K562 (cell line): ENCODE measurements around the gene SLC25A10. TPM values are rescaled to one million over a fixed set of nuclear protein-coding genes. Genes with fewer than 3 reads are reported as not detected.
A peak's percentile ranks its signal among the peaks of the same experiment; 100 is the strongest.

Experiments used
- ATAC-seq: fragments of 200-7000 bp; cut with Tn5 transposase; 3 replicates; pipeline ENCODE4 v1.9.1; 2020; ENCODE audit warnings: moderate library complexity
- BruUV-seq: library from RNA; stranded (reverse); fragments of 400-500 nt; replicated peaks from 2 replicates; lab custom pipeline; 2021; lab: Mats Ljungman, UMichigan
- CTCF ChIA-PET: fragments of 300-600 bp; formaldehyde crosslinking; extraction: SDS; loops from one replicate; lab custom pipeline; 2021; ENCODE audit warnings: low intra/inter-chr PET ratio; lab: Yijun Ruan, JAX
- POLR2A ChIA-PET: fragments of 300-600, 350-650 bp; sonication (Branson Sonifier 250); formaldehyde crosslinking; extraction: SDS; loops from one replicate; lab custom pipeline; 2021; ENCODE audit warnings: antibody characterized with exemption, inconsistent platforms; lab: Yijun Ruan, JAX
- DNase-seq, 4 experiments: peaks; one replicate each; pipeline versions ENCODE4 v3.0.0 to v3.0.0-alpha.2; 2011 to 2018; ENCODE audit warnings: low spot score in 3 of 4, mixed read lengths in 3 of 4; ENCODE audit errors: extremely low read depth in 1 of 4
- FAIRE-seq: peaks from 2 replicates; lab custom pipeline; 2011; peaks lifted over from hg19 to GRCh38; lab: Jason Lieb, UNC
- H2AFZ ChIP-seq: 2 replicates; pipeline ENCODE4 v1.6.0; 2011; ENCODE audit warnings: low read depth, low read length, control low read depth, inconsistent platforms
- H3K27ac ChIP-seq: fragments of 200-600 bp; 3 replicates; pipeline ENCODE4 v1.8.0; 2011; ENCODE audit warnings: low read depth, mild to moderate bottlenecking, control low read depth, inconsistent platforms, low read length, moderate library complexity, mixed read lengths; ENCODE audit errors: extremely low read depth
- H3K27me3 ChIP-seq, 2 experiments: fragments of 300-600 bp in 1 of 2; 2 replicates in 1 of 2; 3 replicates in 1 of 2; pipeline versions ENCODE4 v1.6.0 to v1.8.0; 2011; ENCODE audit warnings: inconsistent platforms in 2 of 2, low read length in 2 of 2, mild to moderate bottlenecking in 1 of 2, mixed read lengths in 1 of 2, moderate library complexity in 1 of 2; ENCODE audit not compliant: control insufficient read depth in 2 of 2, insufficient read depth in 2 of 2
- H3K36me3 ChIP-seq: fragments of 300-600 bp; 3 replicates; pipeline ENCODE4 v1.8.0; 2011; ENCODE audit warnings: mild to moderate bottlenecking, low read length, inconsistent platforms; ENCODE audit not compliant: control insufficient read depth, insufficient read depth
- H3K4me1 ChIP-seq, 2 experiments: fragments of 200-600 bp in 1 of 2; replicated peaks in 1 of 2; 2 replicates in 1 of 2; 3 replicates in 1 of 2; pipeline versions ENCODE4 v1.5.1 to v1.8.0; 2011; ENCODE audit warnings: inconsistent platforms in 2 of 2, low read length in 2 of 2, mild to moderate bottlenecking in 1 of 2, mixed read lengths in 1 of 2, moderate library complexity in 1 of 2; ENCODE audit not compliant: control insufficient read depth in 2 of 2, insufficient read depth in 2 of 2
- H3K4me2 ChIP-seq: 2 replicates; pipeline ENCODE4 v1.6.1; 2011; ENCODE audit warnings: low read length, control low read depth, inconsistent platforms, mixed read lengths; ENCODE audit not compliant: insufficient read depth
- H3K4me3 ChIP-seq: fragments of 200-600 bp; sonication (generic), shearing (Covaris generic); 2 replicates; pipeline ENCODE4 v1.5.1; 2016; ENCODE audit warnings: control low read depth, inconsistent platforms
- H3K79me2 ChIP-seq: fragments of 200-600 bp; 3 replicates; pipeline ENCODE4 v1.8.0; 2011; ENCODE audit warnings: low read length, inconsistent platforms; ENCODE audit not compliant: control insufficient read depth, insufficient read depth
- H3K9ac ChIP-seq, 2 experiments: 2 replicates each; pipeline versions ENCODE4 v1.6.0 to v1.6.1; 2011; ENCODE audit warnings: low read depth in 2 of 2, low read length in 2 of 2, control low read depth in 1 of 2, inconsistent platforms in 1 of 2, mild to moderate bottlenecking in 1 of 2, mixed read lengths in 1 of 2; ENCODE audit not compliant: insufficient read depth in 1 of 2
- H3K9me1 ChIP-seq: one replicate; pipeline ENCODE4 v1.6.0; 2011; ENCODE audit warnings: inconsistent platforms, mild to moderate bottlenecking, low read length, moderate library complexity; ENCODE audit not compliant: control insufficient read depth, insufficient read depth
- H3K9me3 ChIP-seq: replicated peaks from 2 replicates; pipeline ENCODE4 v1.5.1; 2011; ENCODE audit warnings: low read depth, low read length, inconsistent platforms; ENCODE audit not compliant: control insufficient read depth, insufficient read depth
- H4K20me1 ChIP-seq: replicated peaks from 2 replicates; pipeline ENCODE4 v1.6.1; 2011; ENCODE audit warnings: low read length, inconsistent platforms, mixed read lengths; ENCODE audit not compliant: control insufficient read depth, insufficient read depth
- CHD1 ChIP-seq: fragments of 200-600 bp; sonication (generic); IDR thresholded peaks from one replicate; pipeline ENCODE4 v1.6.1; 2012; ENCODE audit warnings: mild to moderate bottlenecking, moderate library complexity, low read length, inconsistent platforms
- ELF2 ChIP-seq: fragments of 250-450 bp; sonication (Bioruptor Pico); IDR thresholded peaks from 2 replicates; pipeline ENCODE4 v1.5.0; 2021; ENCODE audit warnings: mild to moderate bottlenecking
- EP400 ChIP-seq: fragments of 450-650 bp; IDR thresholded peaks from 2 replicates; pipeline ENCODE4 v1.6.1; 2017; ENCODE audit warnings: antibody characterized with exemption, mild to moderate bottlenecking, moderate library complexity
- MAZ ChIP-seq, 2 experiments: fragments of 450-650 bp in 1 of 2; sonication (generic) in 1 of 2; formaldehyde crosslinking; IDR thresholded peaks in 1 of 2; conservative IDR thresholded peaks in 1 of 2; 2 replicates each; pipeline versions ENCODE4 v1.4.0 to v1.5.0; 2020; ENCODE audit warnings: mild to moderate bottlenecking in 1 of 2, missing genetic modification reagents in 1 of 2
- WGBS: fragments of 100-300 bp; shearing (Covaris generic); methylation state at CpG from one replicate; pipeline ENCODE4 v1.1.6; 2016; ENCODE audit warnings: low coverage, mixed read lengths; ENCODE audit not compliant: insufficient coverage; ENCODE audit errors: missing lambda C conversion rate; 5-methylcytosine and 5-hydroxymethylcytosine counted together
- in situ Hi-C: fragments of 300-500 bp; cut with MboI; formaldehyde crosslinking; loops from 4 replicates; pipeline ENCODE4 v1.15.0; 2018; ENCODE audit warnings: inconsistent platforms, mixed read lengths
- intact Hi-C: fragments of 100-400 bp; cut with micrococcal nuclease; formaldehyde crosslinking; loops from 2 replicates; pipeline ENCODE4 v1.14.2; 2022
- polyA plus RNA-seq, 8 experiments: library from polyadenylated mRNA; depleted of rRNA in 4 of 8; stranded (reverse) in 5 of 8; unstranded in 3 of 8; fragments of >200 nt; fragmentation: Nextera tagmentation in 2 of 8; fragmentation: Illumina TruSeq in 1 of 8; extraction: Ambion mirVana in 2 of 8; extraction: Trizol in 1 of 8; gene quantifications; 2 replicates each; pipeline versions ENCODE4 v1.2.1 to v1.2.3, GENCODE V29; 2011 to 2014; ENCODE audit warnings: inconsistent platforms in 1 of 8, missing spikeins in 1 of 8
- total RNA-seq, 7 experiments: library from RNA; depleted of rRNA in 6 of 7; stranded (reverse); fragments of >200 nt in 6 of 7; fragmentation: Illumina TruSeq in 2 of 7; extraction: Trizol in 2 of 7; gene quantifications; 2 replicates each; pipeline versions ENCODE4 v1.2.1 to v1.2.3, GENCODE V29; 2011 to 2021; ENCODE audit warnings: low replicate concordance in 1 of 7
- TF ChIP-seq, protein P1 (sequence below): sonication (generic); formaldehyde crosslinking; IDR thresholded peaks from 2 replicates; pipeline ENCODE4 v1.9.0; 2022; ENCODE audit warnings: mild to moderate bottlenecking, missing genetic modification reagents
- TF ChIP-seq, protein P2 (sequence below): conservative IDR thresholded peaks from 2 replicates; pipeline ENCODE4 v1.6.1; 2011; ENCODE audit warnings: low read depth, mild to moderate bottlenecking, low read length; ENCODE audit not compliant: control insufficient read depth
- TF ChIP-seq, protein P3 (sequence below): fragments of 250-450 bp; sonication (Bioruptor Pico); IDR thresholded peaks from 2 replicates; pipeline ENCODE4 v1.4.0; 2020; ENCODE audit warnings: mild to moderate bottlenecking, moderate library complexity
- TF ChIP-seq, protein P4 (sequence below): fragments of 200-800 bp; sonication (Bioruptor generic); IDR thresholded peaks from 2 replicates; pipeline ENCODE4 v1.6.1; 2017; ENCODE audit warnings: missing genetic modification characterization, missing compliant biosample characterization

Gene SLC25A10
- total and polyA plus RNA-seq, 9 of the 15 experiments (the other 6 are each of a cell fraction or from before 2014, with no cell fraction given) = 0.10 to 85.6 (median 34.3) TPM

DNA sequence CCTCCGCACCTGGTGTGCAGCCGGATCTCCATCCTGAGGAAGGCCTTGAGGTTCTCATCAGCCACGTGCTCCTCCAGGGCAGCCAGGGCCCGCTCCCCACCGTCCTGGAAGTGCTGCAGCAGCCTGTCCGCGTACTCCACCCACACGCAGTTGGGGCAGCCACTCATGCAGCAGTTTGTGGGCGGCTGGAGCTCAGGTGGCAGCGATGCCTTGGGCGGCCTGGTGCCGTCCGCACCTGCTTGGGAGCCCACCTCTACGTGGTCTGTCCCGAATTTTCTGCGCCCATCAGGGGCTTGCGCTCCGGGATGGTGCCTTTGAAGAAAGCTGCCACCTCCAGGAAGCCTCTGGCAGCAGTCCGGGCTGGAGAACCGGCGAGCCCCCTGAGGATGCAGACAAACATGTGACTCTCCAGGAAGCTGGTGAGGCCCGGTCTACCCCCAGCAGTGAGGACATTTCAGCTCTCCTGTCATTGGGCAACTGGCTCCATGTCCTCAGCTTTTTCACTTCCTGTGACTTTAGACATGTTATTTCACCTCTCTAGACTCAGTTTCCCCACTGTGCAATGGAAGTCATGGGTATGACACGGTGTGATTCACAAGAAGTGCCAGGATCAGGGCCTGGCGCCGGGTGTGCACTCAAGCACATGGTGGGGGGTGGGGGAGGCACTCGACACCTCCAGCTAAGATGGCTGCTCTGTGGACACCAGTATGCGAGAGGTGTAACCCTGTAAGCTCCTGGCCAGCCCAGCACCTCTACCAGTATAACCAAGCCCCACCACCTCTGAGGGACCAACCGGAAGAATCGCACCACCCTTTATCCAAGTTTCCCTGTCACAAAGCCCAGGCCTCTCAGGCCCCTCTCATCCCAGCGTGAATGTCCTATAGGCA is 46.6 kb upstream of the SLC25A10 start (continued):
- TF ChIP-seq, protein P1, sequence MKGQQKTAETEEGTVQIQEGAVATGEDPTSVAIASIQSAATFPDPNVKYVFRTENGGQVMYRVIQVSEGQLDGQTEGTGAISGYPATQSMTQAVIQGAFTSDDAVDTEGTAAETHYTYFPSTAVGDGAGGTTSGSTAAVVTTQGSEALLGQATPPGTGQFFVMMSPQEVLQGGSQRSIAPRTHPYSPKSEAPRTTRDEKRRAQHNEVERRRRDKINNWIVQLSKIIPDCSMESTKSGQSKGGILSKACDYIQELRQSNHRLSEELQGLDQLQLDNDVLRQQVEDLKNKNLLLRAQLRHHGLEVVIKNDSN (CRISPR knock-in tag) = no peak

DNA sequence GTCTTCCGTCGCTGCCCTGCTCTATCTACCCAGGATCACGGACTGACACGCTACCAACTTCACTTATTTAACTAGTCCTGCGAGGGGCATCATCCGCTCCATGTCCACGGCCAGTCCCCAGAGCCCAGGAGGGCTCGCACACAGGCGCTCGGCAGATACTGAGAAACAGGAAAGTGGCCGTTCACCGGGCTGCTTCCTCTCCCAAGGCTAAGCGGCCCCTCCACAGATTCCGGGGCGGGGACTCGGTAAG is 46.1 kb upstream of the SLC25A10 start:
- in situ Hi-C loops = no loop called here
- POLR2A ChIA-PET = interaction anchor here (0.8 to 1.4 kb wide), 6 partner anchors 10 to 48 kb away, joined by 4 to 9 read pairs (median 6); partner anchors contain the start of genes ARL16 and HGS
- Histone ChIP-seq H2AFZ (peak overlapping the region; percentile 53; the same call in 1 of the 2 replicates), H3K9ac (peak overlapping the region; percentile 99 to 100), H3K79me2 (peaks cover 63% of the 10 kb centered on the region), H3K4me2 (peak overlapping the region; percentile 94), H3K9me1 (no peaks in the 10 kb centered on the region), H3K4me3 (peak overlapping the region; percentile 87), H3K27me3 (no peaks in the 10 kb centered on the region), H3K36me3 (peaks cover 51% of the 10 kb centered on the region), H3K9me3 (no peaks in the 10 kb centered on the region), H3K4me1 (peaks cover 36 to 77% of the 10 kb centered on the region in 2 experiments), H3K27ac (peak overlapping the region; percentile 98), H4K20me1 (no peaks in the 10 kb centered on the region)
- FAIRE-seq (no peak), DNase-seq (no peak), ATAC-seq (no peak)
- 1% methylated on average over 13 of the region's 16 CpGs for WGBS
- BruUV-seq = TSS peak; percentile 90
- CTCF ChIA-PET = no interaction called here
- intact Hi-C loops = loop anchor here (1.0 to 5.0 kb wide), 2 partner anchors 30 to 36 kb away; partner anchors contain the start of gene MRPL12
- TF ChIP-seq ELF2 (CRISPR knock-in tag) (no peak), MAZ (CRISPR knock-in tag; conservative IDR thresholded peaks at IDR 0.05 in 1 of 2, IDR thresholded peaks at IDR 0.05 in 1 of 2) (0 out of 4 replicates have a peak, but pooled peaks of 1 of the 2 experiments have one; percentile 3), CHD1 (peak; percentile 70), EP400 (no peak)
- TF ChIP-seq, protein P2, sequence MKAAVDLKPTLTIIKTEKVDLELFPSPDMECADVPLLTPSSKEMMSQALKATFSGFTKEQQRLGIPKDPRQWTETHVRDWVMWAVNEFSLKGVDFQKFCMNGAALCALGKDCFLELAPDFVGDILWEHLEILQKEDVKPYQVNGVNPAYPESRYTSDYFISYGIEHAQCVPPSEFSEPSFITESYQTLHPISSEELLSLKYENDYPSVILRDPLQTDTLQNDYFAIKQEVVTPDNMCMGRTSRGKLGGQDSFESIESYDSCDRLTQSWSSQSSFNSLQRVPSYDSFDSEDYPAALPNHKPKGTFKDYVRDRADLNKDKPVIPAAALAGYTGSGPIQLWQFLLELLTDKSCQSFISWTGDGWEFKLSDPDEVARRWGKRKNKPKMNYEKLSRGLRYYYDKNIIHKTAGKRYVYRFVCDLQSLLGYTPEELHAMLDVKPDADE = no peak
- TF ChIP-seq, protein P3, sequence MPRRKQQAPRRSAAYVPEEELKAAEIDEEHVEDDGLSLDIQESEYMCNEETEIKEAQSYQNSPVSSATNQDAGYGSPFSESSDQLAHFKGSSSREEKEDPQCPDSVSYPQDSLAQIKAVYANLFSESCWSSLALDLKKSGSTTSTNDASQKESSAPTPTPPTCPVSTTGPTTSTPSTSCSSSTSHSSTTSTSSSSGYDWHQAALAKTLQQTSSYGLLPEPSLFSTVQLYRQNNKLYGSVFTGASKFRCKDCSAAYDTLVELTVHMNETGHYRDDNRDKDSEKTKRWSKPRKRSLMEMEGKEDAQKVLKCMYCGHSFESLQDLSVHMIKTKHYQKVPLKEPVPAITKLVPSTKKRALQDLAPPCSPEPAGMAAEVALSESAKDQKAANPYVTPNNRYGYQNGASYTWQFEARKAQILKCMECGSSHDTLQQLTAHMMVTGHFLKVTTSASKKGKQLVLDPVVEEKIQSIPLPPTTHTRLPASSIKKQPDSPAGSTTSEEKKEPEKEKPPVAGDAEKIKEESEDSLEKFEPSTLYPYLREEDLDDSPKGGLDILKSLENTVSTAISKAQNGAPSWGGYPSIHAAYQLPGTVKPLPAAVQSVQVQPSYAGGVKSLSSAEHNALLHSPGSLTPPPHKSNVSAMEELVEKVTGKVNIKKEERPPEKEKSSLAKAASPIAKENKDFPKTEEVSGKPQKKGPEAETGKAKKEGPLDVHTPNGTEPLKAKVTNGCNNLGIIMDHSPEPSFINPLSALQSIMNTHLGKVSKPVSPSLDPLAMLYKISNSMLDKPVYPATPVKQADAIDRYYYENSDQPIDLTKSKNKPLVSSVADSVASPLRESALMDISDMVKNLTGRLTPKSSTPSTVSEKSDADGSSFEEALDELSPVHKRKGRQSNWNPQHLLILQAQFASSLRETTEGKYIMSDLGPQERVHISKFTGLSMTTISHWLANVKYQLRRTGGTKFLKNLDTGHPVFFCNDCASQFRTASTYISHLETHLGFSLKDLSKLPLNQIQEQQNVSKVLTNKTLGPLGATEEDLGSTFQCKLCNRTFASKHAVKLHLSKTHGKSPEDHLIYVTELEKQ = no peak; the same call in 1 of the 2 replicates
- TF ChIP-seq, protein P4, sequence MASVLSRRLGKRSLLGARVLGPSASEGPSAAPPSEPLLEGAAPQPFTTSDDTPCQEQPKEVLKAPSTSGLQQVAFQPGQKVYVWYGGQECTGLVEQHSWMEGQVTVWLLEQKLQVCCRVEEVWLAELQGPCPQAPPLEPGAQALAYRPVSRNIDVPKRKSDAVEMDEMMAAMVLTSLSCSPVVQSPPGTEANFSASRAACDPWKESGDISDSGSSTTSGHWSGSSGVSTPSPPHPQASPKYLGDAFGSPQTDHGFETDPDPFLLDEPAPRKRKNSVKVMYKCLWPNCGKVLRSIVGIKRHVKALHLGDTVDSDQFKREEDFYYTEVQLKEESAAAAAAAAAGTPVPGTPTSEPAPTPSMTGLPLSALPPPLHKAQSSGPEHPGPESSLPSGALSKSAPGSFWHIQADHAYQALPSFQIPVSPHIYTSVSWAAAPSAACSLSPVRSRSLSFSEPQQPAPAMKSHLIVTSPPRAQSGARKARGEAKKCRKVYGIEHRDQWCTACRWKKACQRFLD (CRISPR knock-in tag) = peak; percentile 75; the same call in 1 of the 2 replicates
